ENCODE results near the gene CEP112. TPM values are rescaled to one million over a fixed set of nuclear protein-coding genes. Genes with fewer than 3 reads are reported as not detected.

Gene CEP112
- total and polyA plus RNA-seq, 2 experiments from 2014 or later: 4.0 to 4.3 TPM

- Histone ChIP-seq H3F3A (replicated peaks; ENCODE audit: low read depth) (no peaks in the 10 kb centered on the region), H3K79me2 (replicated peaks; ENCODE audit: insufficient read depth) (no peaks in the 10 kb centered on the region), H2AFZ (no peak overlapping the region), H3K36me3 (ENCODE audit: insufficient read depth) (no peaks in the 10 kb centered on the region), H4K20me1 (replicated peaks; ENCODE audit: insufficient read depth) (no peaks in the 10 kb centered on the region), H3K27me3 (ENCODE audit: insufficient read depth) (no peaks in the 10 kb centered on the region), H3K4me2 (no peak overlapping the region), H3K4me1 (ENCODE audit: insufficient read depth) (peaks cover 3% of the 10 kb centered on the region; the same call in 1 of the 2 replicates), H3K9me2 (ENCODE audit: insufficient read depth) (no peaks in the 10 kb centered on the region), H3K4me3 (no peak overlapping the region), H3K27ac (ENCODE audit: low read depth) (no peak overlapping the region)
- no peaks in the 10 kb centered on the region for H3K27me3 Mint-ChIP-seq (ENCODE audit: insufficient read depth, low read depth, poor library complexity)
- H3K36me3 Mint-ChIP-seq (ENCODE audit: low read depth): peaks cover 11% of the 10 kb centered on the region; the same call in 2 of the 3 replicates
- no peak overlapping the region for H3K4me3 Mint-ChIP-seq
- DNase-seq (ENCODE audit: low spot score) (no peak), ATAC-seq (no peak)
- peaks cover 3% of the 10 kb centered on the region; the same call in 2 of the 3 replicates for H3K4me1 Mint-ChIP-seq
- H3K27ac Mint-ChIP-seq: no peak overlapping the region
- TF ChIP-seq ZNF114 (CRISPR knock-in tag; IDR thresholded peaks at IDR 0.05) (no peak), REST (IDR thresholded peaks at IDR 0.05; ENCODE audit: unreplicated experiment) (no peak), CREB1 (CRISPR knock-in tag; IDR thresholded peaks at IDR 0.05; ENCODE audit: low read depth) (no peak), POLR2AphosphoS5 (IDR thresholded peaks at IDR 0.05; ENCODE audit: low read depth) (no peak), NANOG (IDR thresholded peaks at IDR 0.05; ENCODE audit: borderline replicate concordance) (no peak), EZH2phosphoT487 (IDR thresholded peaks at IDR 0.05; ENCODE audit: unreplicated experiment) (no peak), ZNF462 (CRISPR knock-in tag; IDR thresholded peaks at IDR 0.05) (no peak), ETS1 (IDR thresholded peaks at IDR 0.05) (no peak), JUNB (IDR thresholded peaks at IDR 0.05; ENCODE audit: unreplicated experiment) (no peak), ZNF331 (CRISPR knock-in tag; IDR thresholded peaks at IDR 0.05; ENCODE audit: low read depth) (no peak), EZH2 (IDR thresholded peaks at IDR 0.05; ENCODE audit: low read depth, unreplicated experiment) (no peak), STAT1 (IDR thresholded peaks at IDR 0.05; ENCODE audit: unreplicated experiment) (no peak), CTCF (conservative IDR thresholded peaks at IDR 0.05; ENCODE audit: low read depth in 2 of 2) (no peak)
- peaks cover 18% of the 10 kb centered on the region for H3K9me3 Mint-ChIP-seq
These were observed 394.8 kb downstream of the CEP112 start for GRCh38 chr17:65797101-65797500.
